ENCODE measurements around the gene MEGF9. TPM values are rescaled to one million over a fixed set of nuclear protein-coding genes. Genes with fewer than 3 reads are reported as not detected.

The MEGF9 gene
- total RNA-seq, 3 donors from 2014 or later (not counting 1 experiment from before 2014, with no cell fraction given): 17.5 to 25.9 (median 22.3) TPM

DNA sequence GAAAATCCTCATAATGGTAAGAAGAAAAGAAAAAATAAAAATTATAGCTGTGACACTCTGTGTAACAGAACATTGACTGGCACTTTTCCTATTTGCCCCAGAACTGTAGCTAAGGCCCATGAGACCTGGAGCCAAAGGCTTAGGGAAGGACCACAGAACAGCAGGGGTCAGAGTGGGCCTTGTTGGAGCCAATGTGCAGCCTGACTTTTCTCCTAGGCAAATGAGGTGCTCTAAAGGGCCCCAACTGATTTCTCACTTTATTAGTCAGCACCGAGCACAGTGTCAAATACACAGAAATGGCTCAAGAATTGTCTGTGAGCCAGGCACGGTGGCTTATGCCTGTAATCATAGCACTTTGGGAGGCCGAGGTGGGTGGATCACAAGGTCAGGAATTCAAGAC lies 4.0 kb upstream of the MEGF9 start:
- TF ChIP-seq, protein P1, sequence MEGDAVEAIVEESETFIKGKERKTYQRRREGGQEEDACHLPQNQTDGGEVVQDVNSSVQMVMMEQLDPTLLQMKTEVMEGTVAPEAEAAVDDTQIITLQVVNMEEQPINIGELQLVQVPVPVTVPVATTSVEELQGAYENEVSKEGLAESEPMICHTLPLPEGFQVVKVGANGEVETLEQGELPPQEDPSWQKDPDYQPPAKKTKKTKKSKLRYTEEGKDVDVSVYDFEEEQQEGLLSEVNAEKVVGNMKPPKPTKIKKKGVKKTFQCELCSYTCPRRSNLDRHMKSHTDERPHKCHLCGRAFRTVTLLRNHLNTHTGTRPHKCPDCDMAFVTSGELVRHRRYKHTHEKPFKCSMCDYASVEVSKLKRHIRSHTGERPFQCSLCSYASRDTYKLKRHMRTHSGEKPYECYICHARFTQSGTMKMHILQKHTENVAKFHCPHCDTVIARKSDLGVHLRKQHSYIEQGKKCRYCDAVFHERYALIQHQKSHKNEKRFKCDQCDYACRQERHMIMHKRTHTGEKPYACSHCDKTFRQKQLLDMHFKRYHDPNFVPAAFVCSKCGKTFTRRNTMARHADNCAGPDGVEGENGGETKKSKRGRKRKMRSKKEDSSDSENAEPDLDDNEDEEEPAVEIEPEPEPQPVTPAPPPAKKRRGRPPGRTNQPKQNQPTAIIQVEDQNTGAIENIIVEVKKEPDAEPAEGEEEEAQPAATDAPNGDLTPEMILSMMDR (IDR thresholded peaks at IDR 0.05): no peak

GRCh38 chr9:120717176-120717575 lies 2.9 kb upstream of the MEGF9 start:
- H3K27ac ChIP-seq (ENCODE audit: low read length): no peak overlapping the region
- peaks cover 14% of the 10 kb centered on the region for H3K4me1 ChIP-seq (ENCODE audit: control insufficient read depth, insufficient read depth, low read length)
- no peak overlapping the region for H3K4me3 Mint-ChIP-seq
- 94% methylated on average over 1 of the region's 2 CpGs for WGBS (ENCODE audit: insufficient coverage)
- no peaks in the 10 kb centered on the region for H3K27me3 Mint-ChIP-seq (ENCODE audit: low read depth in 2 of 2)
- no peaks in the 10 kb centered on the region for H3K36me3 ChIP-seq (ENCODE audit: control insufficient read depth, insufficient read depth, low read length)
- no peaks in the 10 kb centered on the region for H3K27me3 ChIP-seq (ENCODE audit: control insufficient read depth, insufficient read depth, low read length)
- TF ChIP-seq, protein P1 (IDR thresholded peaks at IDR 0.05): no peak
- no peaks in the 10 kb centered on the region for H3K36me3 Mint-ChIP-seq
- DNase-seq (no peak), ATAC-seq (no peak)
- H3K9me3 Mint-ChIP-seq: no peaks in the 10 kb centered on the region
- no peak overlapping the region for H3K4me3 ChIP-seq (ENCODE audit: low read length)
- peaks cover 14 to 21% of the 10 kb centered on the region in 2 donors for H3K4me1 Mint-ChIP-seq
- no peak overlapping the region for H3K27ac Mint-ChIP-seq
- intact Hi-C loops (cut with micrococcal nuclease): no loop called here
- no peaks in the 10 kb centered on the region for H3K9me3 ChIP-seq (ENCODE audit: control insufficient read depth, insufficient read depth, low read length)

More for the DNA sequence above, 4.0 kb upstream of the MEGF9 start:
- Histone ChIP-seq H3K27ac (ENCODE audit: low read length) (no peak overlapping the region), H3K4me1 (ENCODE audit: control insufficient read depth, insufficient read depth, low read length) (peaks cover 11% of the 10 kb centered on the region), H3K9me3 (ENCODE audit: control insufficient read depth, insufficient read depth, low read length) (no peaks in the 10 kb centered on the region), H3K4me3 (ENCODE audit: low read length) (no peak overlapping the region), H3K36me3 (ENCODE audit: control insufficient read depth, insufficient read depth, low read length) (no peaks in the 10 kb centered on the region), H3K27me3 (ENCODE audit: control insufficient read depth, insufficient read depth, low read length) (no peaks in the 10 kb centered on the region)
- DNase-seq: no peak
- Mint-ChIP-seq H3K27ac (no peak overlapping the region), H3K4me1 (peaks cover 2 to 10% of the 10 kb centered on the region in 2 donors), H3K9me3 (no peaks in the 10 kb centered on the region), H3K27me3 (ENCODE audit: low read depth in 2 of 2) (no peaks in the 10 kb centered on the region), H3K4me3 (no peak overlapping the region), H3K36me3 (no peaks in the 10 kb centered on the region)
- no peak for ATAC-seq
- 56% methylated on average over 3 of the region's 3 CpGs for WGBS (ENCODE audit: insufficient coverage)
- intact Hi-C loops (cut with micrococcal nuclease): no loop called here

DNA sequence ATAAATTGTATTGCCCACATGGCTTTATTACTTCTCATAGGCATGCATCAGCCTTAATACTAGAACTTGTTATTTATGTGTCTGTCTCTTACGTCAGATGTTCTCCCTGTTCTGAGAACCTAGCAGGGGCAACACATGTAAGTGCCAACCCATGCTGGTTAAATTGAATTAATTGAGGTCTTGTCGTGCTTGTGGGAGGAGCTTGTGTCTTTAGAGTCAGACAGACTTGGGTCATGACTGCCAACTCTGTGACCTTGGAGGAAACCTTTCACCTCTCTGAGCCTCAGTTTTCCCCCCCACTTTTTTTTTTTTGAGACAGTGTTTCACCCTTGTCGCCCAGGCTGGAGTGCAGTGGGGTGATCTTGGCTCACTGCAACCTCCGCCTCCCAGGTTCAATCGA lies 2.2 kb upstream of the MEGF9 start:
- DNase-seq (no peak), ATAC-seq (no peak)
- Mint-ChIP-seq H3K4me1 (peaks cover 21 to 28% of the 10 kb centered on the region in 2 donors), H3K27ac (no peak overlapping the region), H3K36me3 (no peaks in the 10 kb centered on the region), H3K27me3 (ENCODE audit: low read depth in 2 of 2) (no peaks in the 10 kb centered on the region), H3K4me3 (peak overlapping the region; percentile 63), H3K9me3 (no peaks in the 10 kb centered on the region)
- 92% methylated on average over 5 of the region's 5 CpGs for WGBS (ENCODE audit: insufficient coverage)
- H3K4me3 ChIP-seq (ENCODE audit: low read length): no peak overlapping the region
- no peaks in the 10 kb centered on the region for H3K36me3 ChIP-seq (ENCODE audit: control insufficient read depth, insufficient read depth, low read length)
- intact Hi-C loops (cut with micrococcal nuclease): no loop called here
- H3K27ac ChIP-seq (ENCODE audit: low read length): no peak overlapping the region
- H3K27me3 ChIP-seq (ENCODE audit: control insufficient read depth, insufficient read depth, low read length): no peaks in the 10 kb centered on the region
- peaks cover 20% of the 10 kb centered on the region for H3K4me1 ChIP-seq (ENCODE audit: control insufficient read depth, insufficient read depth, low read length)
- TF ChIP-seq, protein P1 (IDR thresholded peaks at IDR 0.05): no peak
- H3K9me3 ChIP-seq (ENCODE audit: control insufficient read depth, insufficient read depth, low read length): no peaks in the 10 kb centered on the region

GRCh38 chr9:120715389-120715924 lies 1.2 kb upstream of the MEGF9 start:
- Mint-ChIP-seq H3K27me3 (ENCODE audit: low read depth in 2 of 2) (no peaks in the 10 kb centered on the region), H3K36me3 (no peaks in the 10 kb centered on the region), H3K4me1 (peaks cover 24 to 35% of the 10 kb centered on the region in 2 donors), H3K4me3 (peak overlapping the region; percentile 45), H3K9me3 (no peaks in the 10 kb centered on the region), H3K27ac (no peak overlapping the region)
- H3K4me3 ChIP-seq (ENCODE audit: low read length): no peak overlapping the region
- H3K27me3 ChIP-seq (ENCODE audit: control insufficient read depth, insufficient read depth, low read length): no peaks in the 10 kb centered on the region
- H3K36me3 ChIP-seq (ENCODE audit: control insufficient read depth, insufficient read depth, low read length): no peaks in the 10 kb centered on the region
- DNase-seq (peak in 1 of 2 donors; percentile 9), ATAC-seq (no peak)
- H3K27ac ChIP-seq (ENCODE audit: low read length): no peak overlapping the region
- intact Hi-C loops (cut with micrococcal nuclease): loop anchor here (2.0 kb wide), 1 partner anchor 135 kb away; the partner anchor contains the start of gene CDK5RAP2
- peaks cover 20% of the 10 kb centered on the region for H3K4me1 ChIP-seq (ENCODE audit: control insufficient read depth, insufficient read depth, low read length)
- WGBS (ENCODE audit: insufficient coverage): 84% methylated on average over 13 of the region's 14 CpGs
- TF ChIP-seq, protein P1 (IDR thresholded peaks at IDR 0.05): no peak
- no peaks in the 10 kb centered on the region for H3K9me3 ChIP-seq (ENCODE audit: control insufficient read depth, insufficient read depth, low read length)

All from natural killer cell (primary cell).